Non-pigmented ciliary epithelial cell (primary cell): ENCODE results near the gene EPN2.

ENCODE experiments used
- DNase-seq: peaks from one replicate; pipeline ENCODE4 v3.0.0-alpha.2; 2010; ENCODE audit warnings: low read depth

Gene EPN2

DNA sequence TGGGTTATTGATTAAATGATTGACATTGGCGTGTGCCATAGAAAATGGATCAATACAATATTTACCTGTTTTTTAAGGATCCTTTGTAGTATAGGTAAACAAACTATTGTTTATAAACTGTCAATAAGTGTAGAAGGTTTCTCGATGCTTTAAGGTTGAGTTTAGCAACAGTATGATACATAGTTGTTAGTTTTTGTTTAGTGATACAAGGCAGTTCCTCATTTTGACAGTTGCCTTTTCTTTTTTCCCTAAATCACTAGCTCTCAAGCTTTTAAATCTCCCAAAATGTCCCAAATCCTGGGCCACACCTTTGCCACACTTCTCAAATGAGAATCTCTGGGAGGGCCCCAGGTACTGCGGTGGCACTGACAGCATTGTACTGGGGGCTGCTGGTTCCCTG is 57.3 kb downstream of the EPN2 start:
- DNase-seq = no peak

DNA sequence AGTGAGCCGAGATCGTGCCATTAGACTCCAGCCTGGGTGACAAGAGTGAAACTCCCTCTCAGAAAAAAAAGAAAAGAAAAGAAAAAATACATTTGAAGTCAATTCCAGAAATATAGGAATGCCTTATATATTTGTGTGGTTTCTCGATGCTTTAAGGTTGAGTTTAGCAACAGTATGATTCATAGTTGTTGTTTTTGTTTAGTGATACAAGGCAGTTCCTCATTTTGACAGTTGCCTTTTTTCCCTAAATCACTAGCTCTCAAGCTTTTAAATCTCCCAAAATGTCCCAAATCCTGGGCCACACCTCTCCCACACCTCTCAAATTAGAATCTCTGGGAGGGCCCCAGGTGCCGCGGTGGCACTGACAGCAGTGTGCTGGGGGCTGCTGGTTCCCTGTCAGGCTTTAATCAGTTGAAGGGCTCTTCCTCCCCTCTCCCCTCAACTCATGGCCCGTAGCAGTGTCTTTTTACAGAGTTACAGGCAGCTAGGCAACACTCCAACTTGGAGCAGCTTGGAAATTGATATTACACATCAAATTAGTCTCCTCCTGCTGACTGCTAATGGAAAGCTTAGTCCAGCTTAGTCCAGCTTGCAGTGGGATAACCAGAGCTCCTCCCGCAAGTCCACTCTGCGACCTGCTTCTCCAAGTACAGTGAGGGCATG is 58.4 kb downstream of the EPN2 start:
- DNase-seq = no peak

DNA sequence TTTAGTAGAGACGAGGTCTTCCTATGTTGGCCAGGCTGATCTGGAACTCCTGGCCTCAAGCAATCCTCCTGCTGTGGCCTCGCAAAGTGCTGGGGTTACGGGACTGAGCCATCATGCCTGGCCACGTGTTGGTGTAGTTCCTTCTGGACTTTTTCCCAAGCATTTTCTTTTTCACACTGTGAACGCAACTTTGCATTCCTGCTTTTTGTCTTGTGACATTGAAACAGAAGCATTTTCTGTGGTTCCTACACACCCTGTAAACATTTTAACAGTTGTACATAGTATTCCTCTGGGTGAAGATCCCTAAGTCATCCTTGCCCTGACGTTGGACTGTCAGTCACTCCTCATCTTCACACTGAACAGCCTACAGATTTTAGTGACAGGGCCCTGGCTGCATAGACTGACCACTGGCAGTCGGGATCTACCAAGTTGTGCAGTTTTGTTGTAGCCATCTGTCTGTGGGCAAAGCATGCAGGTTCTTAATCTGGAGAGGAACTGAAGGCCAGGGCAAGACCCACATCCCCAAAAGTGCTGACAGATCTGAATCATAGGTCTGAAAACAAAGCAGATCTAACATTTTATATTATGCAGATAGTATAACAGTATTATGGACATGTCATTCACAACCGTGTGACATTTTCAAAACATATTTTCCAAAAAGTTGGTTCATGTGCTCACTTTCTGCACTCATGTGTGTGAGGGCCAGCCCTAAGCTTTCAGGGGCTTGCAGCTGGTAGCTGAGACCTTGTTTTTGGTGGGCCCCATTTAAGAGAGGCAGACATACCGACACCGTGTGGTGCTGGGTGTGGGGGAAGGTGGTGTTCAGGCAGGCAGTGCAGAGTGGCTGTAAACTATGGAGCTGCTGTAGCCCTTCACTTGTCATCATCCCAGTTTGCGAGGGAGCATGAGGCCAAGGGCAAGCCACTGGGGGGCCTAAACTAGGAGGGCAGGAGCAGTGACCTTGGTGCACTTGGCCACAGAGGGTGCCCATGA is 59.9 kb downstream of the EPN2 start:
- DNase-seq = no peak

DNA sequence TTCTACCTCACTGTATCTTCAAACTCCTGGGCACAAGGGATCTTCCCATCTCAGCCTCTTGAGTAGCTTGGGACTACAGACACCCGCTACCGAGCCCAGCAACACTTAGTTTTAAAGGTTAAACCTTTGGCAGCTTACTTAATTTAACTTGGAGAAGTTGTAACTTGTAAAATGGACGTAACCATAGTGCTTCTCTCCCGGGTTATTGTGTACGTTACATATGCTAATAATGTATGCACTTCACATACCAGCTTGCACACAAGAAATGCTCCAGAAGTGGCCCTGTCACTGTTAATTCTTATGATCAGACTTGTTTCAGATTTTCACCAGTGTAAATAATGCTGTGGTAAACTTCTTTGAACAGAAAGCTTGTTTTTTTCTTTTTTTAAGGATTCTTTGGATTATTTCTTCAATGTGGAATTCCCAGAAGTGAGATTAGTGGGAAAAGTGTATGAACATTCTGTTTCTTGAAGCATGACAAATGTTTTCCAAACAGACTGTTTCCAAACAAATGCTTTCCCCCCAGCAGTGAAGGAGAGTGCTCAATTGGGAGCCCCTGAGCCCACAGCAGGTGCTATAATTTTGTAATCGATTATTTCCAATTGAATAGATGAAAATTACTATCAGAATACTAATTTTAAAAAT is 61.5 kb downstream of the EPN2 start:
- DNase-seq = no peak

DNA sequence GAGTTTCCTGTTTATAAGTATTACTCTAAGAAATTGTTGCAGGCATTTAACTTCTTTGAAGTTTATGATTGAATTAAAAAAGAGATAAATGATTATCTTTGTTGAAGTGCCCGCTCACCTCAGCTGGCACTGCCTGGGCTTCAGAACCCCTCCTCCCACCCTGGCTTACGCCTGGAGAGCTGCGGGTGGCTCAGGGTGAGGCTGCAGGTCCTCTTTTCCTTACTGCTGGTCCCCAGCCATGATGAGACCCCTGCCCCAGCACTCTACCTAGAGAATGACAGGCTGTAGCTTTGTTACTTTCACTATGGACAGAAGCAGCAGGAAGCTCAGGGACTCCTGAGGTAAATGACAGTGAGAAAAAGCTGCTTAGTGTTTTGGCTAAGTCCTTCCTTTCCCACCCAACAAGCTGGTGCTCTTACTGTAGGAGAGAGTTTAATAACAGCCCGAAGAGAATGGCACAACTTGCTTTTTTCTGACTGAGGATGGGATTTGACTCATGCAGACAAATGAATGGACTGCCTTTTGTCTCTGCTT is 62.1 kb downstream of the EPN2 start:
- no peak for DNase-seq

DNA sequence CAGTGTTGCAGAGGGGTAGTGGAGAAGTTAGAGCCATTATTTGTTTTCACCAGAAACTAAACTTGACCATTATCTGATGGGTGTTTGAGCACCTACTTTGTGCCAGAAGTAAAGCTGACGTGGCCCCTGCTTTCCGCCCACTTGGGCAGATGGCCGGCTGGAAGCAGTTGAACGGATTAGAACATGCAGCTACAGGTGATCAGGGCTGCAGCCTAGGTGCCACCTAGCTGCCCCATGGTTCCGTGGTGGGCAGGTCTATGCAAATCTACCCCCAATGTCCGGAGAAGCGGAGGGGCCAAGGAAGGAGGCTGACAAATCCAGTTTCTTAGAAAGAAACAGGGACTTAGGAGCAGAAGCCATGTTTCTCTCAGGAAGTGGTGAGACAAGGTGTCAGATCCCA is 62.7 kb downstream of the EPN2 start:
- no peak for DNase-seq

DNA sequence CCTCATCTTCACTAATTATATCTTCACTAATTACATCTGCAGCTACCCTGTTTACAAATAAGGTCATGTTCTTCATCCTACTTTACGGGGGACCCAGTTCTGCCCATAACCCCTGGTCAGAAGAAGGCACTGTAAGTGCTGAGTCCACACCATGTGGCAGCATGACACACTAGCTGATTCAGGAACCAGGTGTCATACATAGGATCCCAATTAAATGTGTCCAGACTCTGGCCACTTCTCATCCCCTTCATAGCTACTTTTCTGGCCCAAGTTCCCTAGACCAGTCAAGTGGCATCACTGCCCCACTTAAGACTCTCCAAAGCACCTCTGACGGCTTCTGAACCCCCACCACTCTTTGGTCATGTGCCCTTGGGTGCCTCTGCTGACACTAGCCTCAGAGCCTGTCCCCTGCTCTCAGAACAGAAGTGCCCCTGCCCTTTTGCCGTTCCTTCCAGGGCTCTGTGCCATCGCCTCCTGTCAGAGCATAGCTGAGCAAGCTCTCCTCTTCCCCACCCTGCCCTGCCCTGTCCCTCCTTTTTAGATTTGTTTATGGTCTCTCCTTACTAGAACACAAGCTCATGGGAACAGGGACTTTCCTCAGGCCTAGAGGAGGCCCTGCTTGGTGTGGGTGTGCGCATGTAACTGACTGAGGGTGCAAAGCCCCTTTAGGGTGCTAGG is 64.2 kb downstream of the EPN2 start:
- DNase-seq = no peak

DNA sequence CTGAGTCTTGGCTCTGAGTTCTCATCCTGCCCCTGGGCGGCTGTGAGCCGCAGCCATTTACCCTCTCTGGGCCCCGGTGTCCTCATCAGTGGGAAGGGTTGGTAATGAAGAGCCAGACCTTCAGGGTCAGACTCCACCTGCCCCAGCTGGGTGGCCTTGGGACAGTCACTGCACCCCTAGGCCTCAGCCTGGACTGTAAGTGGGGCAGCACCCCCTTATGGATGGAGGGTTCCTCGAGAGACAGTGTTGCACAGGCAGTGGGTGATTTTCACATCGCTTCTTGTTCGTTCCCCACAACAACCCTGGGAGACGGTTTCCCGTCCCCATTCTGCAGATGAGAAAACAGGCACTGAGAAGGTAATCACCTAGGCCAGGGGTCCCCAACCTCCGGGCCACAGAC is 64.8 kb downstream of the EPN2 start:
- no peak for DNase-seq

DNA sequence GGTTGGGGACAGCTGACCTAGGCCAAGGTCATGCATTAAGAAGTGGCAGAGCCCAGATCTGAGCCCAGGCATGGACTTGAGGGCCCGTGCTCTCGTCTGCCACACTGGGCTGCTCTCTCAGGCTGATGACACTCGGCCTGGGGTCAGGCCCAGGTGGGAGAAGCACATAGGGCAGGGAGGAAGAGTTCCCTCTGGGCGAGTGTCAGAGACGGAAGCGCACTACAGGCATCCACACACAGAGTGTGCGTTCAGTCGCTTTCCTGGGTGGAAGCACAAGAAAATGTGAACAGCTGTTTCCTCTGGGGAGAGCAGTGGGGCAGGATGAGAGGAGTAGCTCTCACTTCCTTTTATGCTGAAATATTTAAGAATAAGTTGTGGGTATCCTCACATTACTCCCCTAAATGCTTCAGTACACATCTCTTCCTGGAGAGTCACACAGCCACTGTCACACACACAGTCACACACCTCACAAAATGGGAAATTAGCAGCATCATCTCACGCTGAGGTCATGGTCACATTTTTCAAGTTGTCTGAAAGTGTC is 65.7 kb downstream of the EPN2 start:
- no peak for DNase-seq

DNA sequence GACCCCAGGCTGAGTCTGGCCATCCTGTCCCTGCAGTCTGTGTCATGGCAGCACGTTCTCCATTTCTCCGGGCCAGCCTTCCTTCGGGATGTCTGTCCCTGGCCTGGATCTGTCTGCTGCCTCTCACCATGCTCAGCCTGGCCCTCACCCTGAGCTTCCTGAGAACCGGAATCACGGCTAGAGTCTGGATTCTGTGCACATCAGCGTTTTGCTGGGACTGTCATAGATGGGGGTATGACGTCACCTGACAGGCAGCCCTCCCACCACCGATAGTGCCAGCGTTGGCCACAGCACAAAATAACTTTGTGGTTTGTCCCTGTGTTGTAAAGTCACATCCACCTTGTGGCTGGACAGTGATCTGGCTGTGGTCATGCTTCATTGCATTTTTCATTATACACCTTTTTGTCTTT is 66.2 kb downstream of the EPN2 start:
- no peak for DNase-seq

DNA sequence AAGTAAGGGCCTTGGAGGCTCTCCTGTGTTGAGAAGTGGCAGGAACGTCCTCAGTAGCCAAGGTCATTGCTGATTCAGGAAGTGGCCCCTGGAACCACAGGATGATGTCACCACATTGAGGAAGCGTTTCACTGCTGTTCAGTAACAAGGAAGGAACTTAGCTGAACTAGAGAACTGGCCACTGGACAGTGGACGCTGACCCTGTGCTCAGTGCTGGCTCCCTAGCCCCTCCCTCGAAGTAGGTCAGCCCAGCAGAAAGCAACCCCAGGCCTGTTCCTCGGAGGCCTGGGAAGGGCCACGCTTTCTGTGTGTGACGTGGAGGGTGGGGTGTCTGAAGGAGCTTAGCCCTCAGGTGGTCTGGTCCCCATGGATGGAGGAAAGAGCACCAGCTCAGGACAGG is 67.0 kb downstream of the EPN2 start:
- DNase-seq = no peak

DNA sequence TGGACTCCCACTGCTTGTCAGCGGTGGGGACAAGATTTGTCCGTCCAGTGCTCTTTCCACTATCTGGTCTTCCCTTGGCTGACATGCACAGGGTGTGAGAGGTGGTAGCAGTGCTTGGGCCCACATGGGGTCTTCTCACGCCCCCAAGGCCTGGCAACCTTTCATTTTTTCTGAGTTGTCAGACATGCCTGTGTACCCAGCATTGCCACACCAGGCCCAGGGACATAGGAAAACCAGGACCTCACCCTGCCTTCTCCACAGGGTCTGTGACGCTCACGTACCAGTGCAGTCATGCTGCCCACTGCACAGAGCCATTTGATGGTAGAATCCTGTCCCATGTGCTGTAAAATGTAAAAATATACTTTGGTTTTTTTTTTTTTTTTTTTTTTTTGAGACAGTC is 67.6 kb downstream of the EPN2 start:
- no peak for DNase-seq

DNA sequence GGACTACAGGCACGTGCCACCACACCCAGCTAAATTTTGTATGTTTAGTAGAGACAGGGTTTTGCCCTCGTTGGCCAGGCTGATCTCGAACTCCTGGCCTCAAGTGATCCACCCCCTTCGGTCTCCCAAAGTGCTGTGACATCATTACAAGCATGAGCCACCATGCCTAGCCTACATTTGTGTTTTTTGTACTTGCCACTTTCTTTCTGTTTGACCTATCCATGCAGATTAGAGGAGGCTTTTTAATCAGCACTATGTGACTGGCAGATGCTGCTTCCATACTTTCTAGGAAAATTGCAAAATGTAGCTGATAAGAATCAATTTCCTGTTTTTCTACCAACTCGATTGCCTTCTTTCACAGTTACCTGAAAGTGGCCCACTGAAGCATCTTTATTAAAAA is 68.1 kb downstream of the EPN2 start:
- no peak for DNase-seq

DNA sequence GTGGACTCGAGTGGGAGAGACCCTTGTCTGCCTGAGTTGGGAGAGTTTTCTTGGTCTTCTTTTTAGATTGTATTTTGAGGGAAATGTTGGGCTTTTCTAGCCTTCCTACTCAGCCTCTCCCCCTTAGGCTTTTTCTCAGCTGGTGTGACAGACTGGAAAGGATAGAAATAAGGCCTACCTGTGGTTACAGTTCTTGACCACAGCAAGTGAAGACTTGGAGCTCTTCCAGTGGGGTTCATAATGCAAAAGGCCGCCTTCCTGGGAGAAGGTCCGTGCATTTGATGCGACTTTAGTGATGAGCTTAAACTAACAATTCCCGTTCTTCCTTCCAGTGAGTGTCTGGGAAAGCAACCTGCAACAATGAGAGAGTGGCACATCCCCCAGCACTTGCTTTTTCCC is 68.6 kb downstream of the EPN2 start:
- no peak for DNase-seq

DNA sequence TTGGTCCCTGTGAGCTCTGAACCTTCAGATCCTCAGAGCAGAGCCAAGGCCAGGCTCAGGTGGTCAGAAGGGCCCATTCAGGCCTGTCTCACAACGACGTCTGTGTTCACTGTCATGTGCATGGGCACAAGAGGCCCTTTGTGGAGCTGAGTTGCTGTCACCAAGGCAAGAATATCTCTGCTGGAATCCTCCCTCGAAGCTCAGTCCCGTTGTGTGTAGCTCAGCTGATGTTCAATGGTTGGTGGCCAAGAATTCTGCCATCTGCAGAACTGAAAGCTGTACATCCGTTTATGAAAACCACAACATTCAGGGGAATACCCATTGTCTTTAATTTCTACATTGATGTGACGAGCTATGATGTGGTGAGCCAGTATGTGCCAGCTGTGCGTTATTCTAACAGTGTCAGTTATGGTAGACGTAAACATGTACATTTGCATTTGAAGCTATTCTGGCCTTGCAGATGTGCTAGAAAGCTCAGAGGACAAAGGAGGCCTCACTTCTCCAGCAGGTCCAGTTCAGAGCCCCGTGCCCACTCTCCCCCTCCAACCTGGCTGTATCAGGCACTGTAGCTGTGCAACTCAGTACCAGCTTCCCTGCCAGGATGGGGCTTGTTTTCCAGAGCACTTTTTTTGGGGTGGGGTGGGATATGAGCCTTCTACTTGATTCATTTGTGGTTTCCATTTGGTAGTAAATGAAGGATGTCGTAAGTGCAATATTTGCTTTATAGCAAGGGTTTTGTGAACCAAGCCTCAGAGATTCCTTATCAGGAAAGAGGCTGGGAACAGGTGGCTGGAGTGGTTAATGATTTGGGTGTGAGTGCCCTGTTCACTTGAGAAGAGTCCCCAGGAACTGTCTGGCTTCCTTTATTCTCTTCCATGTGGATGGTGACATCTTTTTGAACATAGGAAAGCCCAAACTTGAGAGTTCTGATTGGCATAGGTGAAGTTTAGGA is 69.3 kb downstream of the EPN2 start:
- DNase-seq = no peak

DNA sequence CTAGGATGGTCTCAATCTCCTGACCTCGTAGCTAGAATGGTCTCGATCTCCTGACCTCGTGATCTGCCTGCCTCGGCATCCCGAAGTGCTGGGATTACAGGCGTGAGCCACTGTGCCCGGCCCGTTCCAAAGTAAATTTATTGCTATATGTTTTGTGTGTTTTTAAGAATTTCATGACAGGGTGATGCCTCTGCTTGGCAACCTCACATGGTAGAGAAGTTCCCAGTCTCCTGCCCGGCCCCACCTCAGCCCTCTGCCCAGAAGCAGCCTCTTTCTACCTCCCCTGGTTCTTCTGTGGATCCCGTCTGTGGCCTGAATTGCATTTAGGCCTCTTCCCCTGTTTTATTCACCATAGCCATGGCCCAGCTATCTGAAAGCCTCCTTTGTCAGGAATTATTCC is 70.4 kb downstream of the EPN2 start:
- no peak for DNase-seq

DNA sequence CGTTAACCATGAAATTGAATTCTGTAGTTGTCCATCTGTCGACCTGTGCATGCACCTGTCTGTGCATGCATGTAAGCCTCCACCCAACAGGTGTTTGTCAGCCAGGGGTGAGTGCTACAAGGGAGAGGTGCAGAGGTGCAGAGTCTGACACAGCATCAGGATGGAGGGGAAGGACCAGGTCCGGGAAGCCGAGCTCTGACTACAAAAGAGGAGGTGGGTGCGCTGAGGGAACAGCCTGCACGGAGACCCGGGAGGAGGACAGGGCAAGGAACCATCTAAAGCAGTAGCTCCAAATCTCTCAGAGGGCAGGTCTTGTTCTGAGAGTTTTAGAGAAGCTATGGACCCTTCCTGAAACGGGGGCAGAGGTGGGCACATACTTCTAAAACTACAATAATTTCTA is 71.2 kb downstream of the EPN2 start:
- no peak for DNase-seq

DNA sequence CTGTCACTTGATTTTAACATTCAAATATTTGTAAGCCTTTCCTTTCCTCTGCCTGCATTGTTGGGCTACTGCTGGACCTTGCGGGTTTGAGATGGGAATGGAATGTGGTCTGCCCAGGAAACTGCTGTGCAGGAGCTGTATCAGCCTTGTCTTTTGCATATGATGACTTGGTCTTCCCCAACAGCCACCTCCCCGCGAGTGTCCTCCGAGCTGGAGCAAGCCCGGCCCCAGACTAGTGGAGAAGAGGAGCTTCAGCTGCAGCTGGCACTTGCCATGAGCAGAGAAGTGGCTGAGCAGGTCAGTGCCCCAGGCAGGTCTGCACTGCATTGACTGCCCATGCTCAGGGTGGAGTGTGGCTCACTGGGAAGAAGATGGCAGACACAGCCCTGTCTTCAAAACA is 72.5 kb downstream of the EPN2 start:
- no peak for DNase-seq

DNA sequence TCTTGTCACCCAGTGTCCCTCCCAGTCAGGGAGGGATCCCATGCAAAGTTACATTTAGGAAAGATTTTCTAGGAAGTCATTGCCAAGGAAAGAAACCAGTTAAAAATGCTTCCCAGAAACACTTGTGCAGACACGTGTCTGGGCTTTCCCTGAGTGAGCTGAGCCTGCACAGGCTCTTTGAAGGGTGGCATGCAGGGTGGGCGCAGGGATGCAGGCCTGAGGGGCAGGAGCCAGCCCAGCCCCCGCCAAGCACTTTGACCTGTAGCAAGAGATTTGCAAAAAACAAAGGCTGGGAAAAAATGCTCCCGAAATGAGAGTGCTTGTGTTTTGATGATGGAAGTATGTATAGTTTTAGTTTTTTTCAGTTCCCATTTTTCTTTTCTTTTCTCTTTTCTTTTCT is 73.0 kb downstream of the EPN2 start:
- no peak for DNase-seq

DNA sequence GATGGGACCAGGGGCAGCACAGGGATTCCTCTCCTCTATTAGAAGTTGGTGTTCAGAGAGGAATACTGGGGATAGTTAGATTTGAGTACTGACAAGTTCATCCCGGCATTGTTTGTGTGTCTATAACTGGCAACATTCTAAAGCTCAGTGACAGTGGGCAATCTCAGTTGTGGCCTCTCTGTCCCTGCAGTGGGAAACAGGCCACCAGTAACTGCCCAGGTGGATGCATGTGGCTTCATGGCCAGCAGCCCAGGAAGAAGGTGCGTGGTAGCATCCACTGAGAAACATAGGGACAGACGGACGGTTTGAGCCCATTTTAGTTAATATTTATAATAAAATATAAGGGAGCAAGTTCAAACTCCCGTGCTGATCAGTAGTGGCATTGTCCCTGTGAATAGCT is 73.8 kb downstream of the EPN2 start:
- DNase-seq = no peak
